HCT116 (cell line): ENCODE data around the gene AMN. TPM values are rescaled to one million over a fixed set of nuclear protein-coding genes. Genes with fewer than 3 reads are reported as not detected.

Source experiments
- ATAC-seq: fragments of 200-7000 bp; cut with Tn5 transposase; 2 replicates; pipeline ENCODE4 v1.9.1; 2020; ENCODE audit warnings: mild to moderate bottlenecking, moderate library complexity
- BruUV-seq: library from RNA; stranded (reverse); fragments of 400-500 nt; replicated peaks from 2 replicates; lab custom pipeline; 2021; lab: Mats Ljungman, UMichigan
- CTCF ChIA-PET: fragments of 300-600 bp; sonication (Branson Sonifier 250); formaldehyde crosslinking; loops from one replicate; lab custom pipeline; 2021; ENCODE audit warnings: antibody characterized with exemption; lab: Charles Lee
- POLR2A ChIA-PET: fragments of 300-600, 350-600 bp; sonication (Branson Sonifier 250); formaldehyde crosslinking; loops from one replicate; lab custom pipeline; 2021; ENCODE audit warnings: antibody characterized with exemption; lab: Charles Lee
- RAD21 ChIA-PET, 2 experiments: fragments of 300-600 bp; sonication (Branson Sonifier 250); formaldehyde crosslinking; loops; one replicate each; lab custom pipeline; 2023; ENCODE audit warnings: low total read pairs in 2 of 2; ENCODE audit not compliant: uncharacterized antibody in 2 of 2, unreplicated experiment in 2 of 2, low non-redundant PET in 1 of 2; lab: Charles Lee
- DNase-seq: peaks from one replicate; pipeline ENCODE4 v3.0.0-alpha.2; 2010; ENCODE audit warnings: low read depth, low spot score
- H2AFZ ChIP-seq: fragments of 200-600 bp; shearing (Covaris generic), sonication (generic); 2 replicates; pipeline ENCODE4 v1.6.1; 2017; ENCODE audit warnings: low read depth, mixed run types, mixed read lengths, antibody characterized with exemption, low read length; ENCODE audit not compliant: poor library complexity, severe bottlenecking
- H3K27ac ChIP-seq: 2 replicates; pipeline ENCODE4 v1.5.1; 2012; ENCODE audit warnings: low read depth, low read length
- H3K27me3 ChIP-seq: fragments of 200-600 bp; sonication (generic); 2 replicates; pipeline ENCODE4 v1.6.1; 2016; ENCODE audit warnings: mixed run types, low read length, mixed read lengths; ENCODE audit not compliant: insufficient read depth
- H3K36me3 ChIP-seq, 2 experiments: fragments of 200-500 bp in 1 of 2; fragments of 200-600 bp in 1 of 2; sonication (Bioruptor generic) in 1 of 2; sonication (generic) in 1 of 2; 2 replicates each; pipeline versions ENCODE4 v1.5.1 to v1.6.1; 2014 to 2016; ENCODE audit warnings: low read length in 2 of 2, inconsistent platforms in 1 of 2, mixed read lengths in 1 of 2, mixed run types in 1 of 2; ENCODE audit not compliant: insufficient read depth in 2 of 2, control insufficient read depth in 1 of 2
- H3K4me1 ChIP-seq, 2 experiments: fragments of 200-600 bp in 1 of 2; sonication (generic) in 1 of 2; 2 replicates each; pipeline versions ENCODE4 v1.5.1 to v1.6.1; 2012 to 2017; ENCODE audit warnings: low read length in 2 of 2, inconsistent platforms in 1 of 2, mild to moderate bottlenecking in 1 of 2, mixed read lengths in 1 of 2, mixed run types in 1 of 2, moderate library complexity in 1 of 2; ENCODE audit not compliant: insufficient read depth in 2 of 2, control insufficient read depth in 1 of 2
- H3K4me2 ChIP-seq: fragments of 200-600 bp; sonication (generic); 2 replicates; pipeline ENCODE4 v1.6.1; 2017; ENCODE audit warnings: mixed run types, low read length, mixed read lengths
- H3K4me3 ChIP-seq, 2 experiments: fragments of 200-600 bp in 1 of 2; sonication (generic) in 1 of 2; replicated peaks in 1 of 2; 2 replicates each; pipeline ENCODE4 v1.5.1; 2011 to 2016; ENCODE audit warnings: low read length in 2 of 2, control low read depth in 1 of 2, low read depth in 1 of 2, mild to moderate bottlenecking in 1 of 2, mixed read lengths in 1 of 2, mixed run types in 1 of 2
- H3K79me2 ChIP-seq: fragments of 200-600 bp; sonication (generic); 2 replicates; pipeline ENCODE4 v1.6.1; 2017; ENCODE audit warnings: mild to moderate bottlenecking, mixed run types, low read length, moderate library complexity, mixed read lengths; ENCODE audit not compliant: insufficient read depth
- H3K9ac ChIP-seq: fragments of 200-600 bp; sonication (generic); 2 replicates; pipeline ENCODE4 v1.6.1; 2016; ENCODE audit warnings: low read length, mixed read lengths
- H3K9me2 ChIP-seq: fragments of 200-600 bp; sonication (generic), shearing (Covaris generic); 2 replicates; pipeline ENCODE4 v1.6.1; 2017; ENCODE audit warnings: mixed run types, mild to moderate bottlenecking, moderate library complexity; ENCODE audit not compliant: insufficient read depth
- H3K9me3 ChIP-seq, 2 experiments: fragments of 200-500 bp in 1 of 2; fragments of 200-600 bp in 1 of 2; sonication (Bioruptor generic) in 1 of 2; sonication (generic) in 1 of 2; 2 replicates each; pipeline ENCODE4 v1.6.1; 2014 to 2017; ENCODE audit warnings: low read length in 2 of 2, mixed read lengths in 2 of 2, inconsistent platforms in 1 of 2, low read depth in 1 of 2, mild to moderate bottlenecking in 1 of 2, mixed run types in 1 of 2, moderate library complexity in 1 of 2; ENCODE audit not compliant: control insufficient read depth in 1 of 2, insufficient read depth in 1 of 2
- H4K20me1 ChIP-seq: fragments of 200-600 bp; sonication (generic), shearing (Covaris generic); 2 replicates; pipeline ENCODE4 v1.6.1; 2017; ENCODE audit warnings: mixed run types, mild to moderate bottlenecking, moderate library complexity; ENCODE audit not compliant: insufficient read depth
- CBX3 ChIP-seq: IDR thresholded peaks from 2 replicates; pipeline ENCODE4 v1.6.1; 2012; ENCODE audit warnings: low read depth
- CEBPB ChIP-seq: IDR thresholded peaks from 2 replicates; pipeline ENCODE4 v1.6.1; 2012; ENCODE audit warnings: low read depth
- EGR1 ChIP-seq: IDR thresholded peaks from 2 replicates; pipeline ENCODE4 v1.6.1; 2012; ENCODE audit warnings: low read depth
- ELF1 ChIP-seq: IDR thresholded peaks from 2 replicates; pipeline ENCODE4 v1.6.1; 2012; ENCODE audit warnings: low read depth, borderline replicate concordance
- FOSL1 ChIP-seq: IDR thresholded peaks from 2 replicates; pipeline ENCODE4 v1.6.1; 2012; ENCODE audit warnings: low read depth
- MAX ChIP-seq: IDR thresholded peaks from 2 replicates; pipeline ENCODE4 v1.6.1; 2012
- POLR2A ChIP-seq: IDR thresholded peaks from 2 replicates; pipeline ENCODE4 v1.7.0; 2011; ENCODE audit warnings: borderline replicate concordance; ENCODE audit not compliant: insufficient read depth, insufficient read length; ENCODE audit errors: extremely low read depth
- POLR2AphosphoS5 ChIP-seq: IDR thresholded peaks from 2 replicates; pipeline ENCODE4 v1.6.1; 2011; ENCODE audit warnings: mild to moderate bottlenecking, low read depth, low read length, moderate library complexity
- SP1 ChIP-seq: IDR thresholded peaks from 2 replicates; pipeline ENCODE4 v1.6.1; 2012; ENCODE audit warnings: low read depth
- SRF ChIP-seq: IDR thresholded peaks from 2 replicates; pipeline ENCODE4 v1.6.1; 2012; ENCODE audit warnings: low read depth
- TCF7L2 ChIP-seq: IDR thresholded peaks from 2 replicates; pipeline ENCODE4 v1.7.0; 2011; ENCODE audit warnings: borderline replicate concordance, inconsistent platforms; ENCODE audit not compliant: insufficient read depth, insufficient read length; ENCODE audit errors: extremely low read depth
- YY1 ChIP-seq: IDR thresholded peaks from 2 replicates; pipeline ENCODE4 v1.6.1; 2011; ENCODE audit warnings: low read length, low read depth, moderate library complexity, mild to moderate bottlenecking; ENCODE audit not compliant: insufficient replicate concordance; ENCODE audit errors: extremely low read depth
- ZFX ChIP-seq: fragments of 450-650 bp; IDR thresholded peaks from 2 replicates; pipeline ENCODE4 v1.6.1; 2017
- ZNF274 ChIP-seq: fragments of 200-500 bp; sonication (Bioruptor generic); IDR thresholded peaks from 2 replicates; pipeline ENCODE4 v1.6.1; 2014; ENCODE audit warnings: mild to moderate bottlenecking, low read depth, low read length, inconsistent platforms
- intact Hi-C: fragments of 100-400 bp; cut with micrococcal nuclease; formaldehyde crosslinking; loops from 2 replicates; pipeline ENCODE4 v1.10.0; 2022
- total RNA-seq: library from RNA; stranded (reverse); gene quantifications from one replicate; pipeline ENCODE4 v1.2.1, GENCODE V29; 2021; ENCODE audit not compliant: unreplicated experiment
- TF ChIP-seq, protein P1 (sequence below): IDR thresholded peaks from 2 replicates; pipeline ENCODE4 v1.6.1; 2012
- TF ChIP-seq, protein P2 (sequence below): IDR thresholded peaks from 2 replicates; pipeline ENCODE4 v1.6.1; 2011; ENCODE audit warnings: mild to moderate bottlenecking, low read length, moderate library complexity; ENCODE audit not compliant: insufficient replicate concordance; ENCODE audit errors: extremely low read depth

The AMN gene
- total RNA-seq, 1 experiment from 2014 or later: 5.7 TPM

DNA sequence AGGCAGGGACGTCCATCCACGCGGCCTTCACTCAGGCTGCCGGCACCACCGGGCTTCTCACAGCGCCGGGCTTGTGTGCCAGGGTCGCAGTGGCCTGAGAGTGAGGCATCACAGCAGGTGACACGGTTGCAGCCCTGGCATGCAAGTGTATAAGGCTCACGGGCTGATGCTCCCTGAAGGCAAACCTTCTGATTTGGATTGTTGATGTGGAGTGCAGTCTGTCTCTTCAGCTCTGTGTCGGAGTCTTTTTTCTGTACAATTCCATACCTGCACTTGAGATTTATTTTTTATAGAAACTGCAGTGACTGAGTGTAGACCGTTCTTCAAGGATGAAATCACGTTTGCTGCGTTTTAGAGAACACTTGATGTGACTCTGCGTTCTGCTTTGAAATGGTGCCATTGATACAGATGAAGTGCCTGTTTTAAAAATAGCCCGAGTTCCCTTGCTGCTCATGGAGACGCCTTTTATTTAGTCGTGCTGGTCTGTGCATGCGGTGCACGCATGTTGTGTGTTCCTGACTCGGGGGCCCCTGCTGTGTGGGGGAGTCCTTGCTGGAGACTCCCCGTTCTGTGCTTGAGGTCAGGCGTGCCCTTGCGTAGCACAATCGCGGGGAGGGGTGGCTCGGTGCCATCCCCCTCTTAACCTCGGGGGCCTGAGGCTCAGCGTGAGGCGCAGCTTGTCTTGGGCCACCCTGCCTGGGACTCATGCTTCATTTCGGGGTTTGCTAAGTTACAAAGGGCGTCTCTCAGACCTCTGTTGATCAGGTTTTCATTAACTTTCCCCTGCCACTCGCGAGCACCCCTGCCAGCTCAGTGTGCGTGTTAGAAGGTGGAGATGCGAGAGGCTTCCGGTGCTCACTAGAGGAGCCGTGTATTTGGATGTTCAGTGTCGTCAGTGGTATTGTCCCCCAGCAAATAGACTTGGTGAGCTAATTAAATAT is 21.6 kb upstream of the AMN start:
- H4K20me1 ChIP-seq: no peaks in the 10 kb centered on the region
- no peak overlapping the region for H3K9ac ChIP-seq
- TF ChIP-seq SP1: no peak
- TF ChIP-seq, protein P1, sequence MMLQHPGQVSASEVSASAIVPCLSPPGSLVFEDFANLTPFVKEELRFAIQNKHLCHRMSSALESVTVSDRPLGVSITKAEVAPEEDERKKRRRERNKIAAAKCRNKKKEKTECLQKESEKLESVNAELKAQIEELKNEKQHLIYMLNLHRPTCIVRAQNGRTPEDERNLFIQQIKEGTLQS: no peak
- no peak for TF ChIP-seq YY1
- TF ChIP-seq ELF1: no peak
- TF ChIP-seq SRF: no peak
- TF ChIP-seq, protein P2, sequence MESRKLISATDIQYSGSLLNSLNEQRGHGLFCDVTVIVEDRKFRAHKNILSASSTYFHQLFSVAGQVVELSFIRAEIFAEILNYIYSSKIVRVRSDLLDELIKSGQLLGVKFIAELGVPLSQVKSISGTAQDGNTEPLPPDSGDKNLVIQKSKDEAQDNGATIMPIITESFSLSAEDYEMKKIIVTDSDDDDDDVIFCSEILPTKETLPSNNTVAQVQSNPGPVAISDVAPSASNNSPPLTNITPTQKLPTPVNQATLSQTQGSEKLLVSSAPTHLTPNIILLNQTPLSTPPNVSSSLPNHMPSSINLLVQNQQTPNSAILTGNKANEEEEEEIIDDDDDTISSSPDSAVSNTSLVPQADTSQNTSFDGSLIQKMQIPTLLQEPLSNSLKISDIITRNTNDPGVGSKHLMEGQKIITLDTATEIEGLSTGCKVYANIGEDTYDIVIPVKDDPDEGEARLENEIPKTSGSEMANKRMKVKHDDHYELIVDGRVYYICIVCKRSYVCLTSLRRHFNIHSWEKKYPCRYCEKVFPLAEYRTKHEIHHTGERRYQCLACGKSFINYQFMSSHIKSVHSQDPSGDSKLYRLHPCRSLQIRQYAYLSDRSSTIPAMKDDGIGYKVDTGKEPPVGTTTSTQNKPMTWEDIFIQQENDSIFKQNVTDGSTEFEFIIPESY: no peak
- TF ChIP-seq ZFX: no peak
- no peak for TF ChIP-seq EGR1
- no peak for TF ChIP-seq POLR2A
- no peak for TF ChIP-seq FOSL1
- TF ChIP-seq TCF7L2: no peak
- no peak for TF ChIP-seq CBX3
- no peak for TF ChIP-seq MAX
- TF ChIP-seq CEBPB: no peak
- TF ChIP-seq ZNF274: no peak
- no peak for TF ChIP-seq POLR2AphosphoS5
- DNase-seq (no peak), ATAC-seq (no peak)
- intact Hi-C loops: no loop called here
- peaks cover 0 to 17% of the 10 kb centered on the region in 2 experiments; a peak in 1 of 4 replicates for H3K36me3 ChIP-seq
- no peaks in the 10 kb centered on the region for H3K4me1 ChIP-seq
- POLR2A ChIA-PET: no interaction called here
- H3K27ac ChIP-seq: no peak overlapping the region
- RAD21 ChIA-PET: no interaction called here
- H3K79me2 ChIP-seq: no peaks in the 10 kb centered on the region
- H3K4me2 ChIP-seq: no peak overlapping the region
- H3K4me3 ChIP-seq: no peak overlapping the region
- no TSS peak for BruUV-seq
- H3K9me2 ChIP-seq: no peaks in the 10 kb centered on the region
- no peaks in the 10 kb centered on the region for H3K27me3 ChIP-seq
- no peaks in the 10 kb centered on the region for H3K9me3 ChIP-seq
- CTCF ChIA-PET: no interaction called here
- H2AFZ ChIP-seq: no peak overlapping the region
